ENCODE measurements around the gene LRMDA. TPM values are rescaled to one million over a fixed set of nuclear protein-coding genes. Genes with fewer than 3 reads are reported as not detected.

LRMDA gene
- total RNA-seq, 1 donor from 2014 or later, result 2.1 TPM

DNA sequence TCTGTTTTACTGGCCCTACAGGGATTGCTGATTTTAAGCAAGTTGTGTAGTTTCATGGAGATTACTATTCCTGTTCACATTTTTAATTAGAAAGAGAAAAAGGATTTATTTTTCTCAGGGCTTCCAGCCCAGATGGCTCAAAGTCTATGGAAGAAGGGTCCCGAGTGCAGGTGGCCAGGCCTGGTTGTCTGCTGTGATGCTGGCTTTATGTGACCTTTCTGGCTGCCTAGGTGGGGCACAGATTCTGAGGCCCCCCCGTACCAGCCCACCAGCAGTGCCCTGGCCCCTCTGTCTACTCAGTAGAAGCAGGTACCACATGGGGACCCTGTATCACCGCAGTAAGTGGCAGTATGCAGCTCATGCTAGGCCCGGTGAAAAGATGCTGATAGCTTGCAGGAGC, 426.5 kb downstream of the LRMDA start:
- Mint-ChIP-seq H3K27ac (ENCODE audit: unreplicated experiment) (no peak overlapping the region), H3K4me3 (ENCODE audit: unreplicated experiment) (no peak overlapping the region), H3K36me3 (ENCODE audit: unreplicated experiment) (peaks cover 5% of the 10 kb centered on the region), H3K27me3 (ENCODE audit: unreplicated experiment) (no peaks in the 10 kb centered on the region), H3K4me1 (ENCODE audit: low read depth, unreplicated experiment) (no peaks in the 10 kb centered on the region), H3K9me3 (ENCODE audit: unreplicated experiment) (peaks cover 2% of the 10 kb centered on the region)
- no peak for DNase-seq
- TF ChIP-seq, protein P1, sequence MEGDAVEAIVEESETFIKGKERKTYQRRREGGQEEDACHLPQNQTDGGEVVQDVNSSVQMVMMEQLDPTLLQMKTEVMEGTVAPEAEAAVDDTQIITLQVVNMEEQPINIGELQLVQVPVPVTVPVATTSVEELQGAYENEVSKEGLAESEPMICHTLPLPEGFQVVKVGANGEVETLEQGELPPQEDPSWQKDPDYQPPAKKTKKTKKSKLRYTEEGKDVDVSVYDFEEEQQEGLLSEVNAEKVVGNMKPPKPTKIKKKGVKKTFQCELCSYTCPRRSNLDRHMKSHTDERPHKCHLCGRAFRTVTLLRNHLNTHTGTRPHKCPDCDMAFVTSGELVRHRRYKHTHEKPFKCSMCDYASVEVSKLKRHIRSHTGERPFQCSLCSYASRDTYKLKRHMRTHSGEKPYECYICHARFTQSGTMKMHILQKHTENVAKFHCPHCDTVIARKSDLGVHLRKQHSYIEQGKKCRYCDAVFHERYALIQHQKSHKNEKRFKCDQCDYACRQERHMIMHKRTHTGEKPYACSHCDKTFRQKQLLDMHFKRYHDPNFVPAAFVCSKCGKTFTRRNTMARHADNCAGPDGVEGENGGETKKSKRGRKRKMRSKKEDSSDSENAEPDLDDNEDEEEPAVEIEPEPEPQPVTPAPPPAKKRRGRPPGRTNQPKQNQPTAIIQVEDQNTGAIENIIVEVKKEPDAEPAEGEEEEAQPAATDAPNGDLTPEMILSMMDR (IDR thresholded peaks at IDR 0.05; ENCODE audit: partially characterized antibody, unreplicated experiment), result no peak

DNA sequence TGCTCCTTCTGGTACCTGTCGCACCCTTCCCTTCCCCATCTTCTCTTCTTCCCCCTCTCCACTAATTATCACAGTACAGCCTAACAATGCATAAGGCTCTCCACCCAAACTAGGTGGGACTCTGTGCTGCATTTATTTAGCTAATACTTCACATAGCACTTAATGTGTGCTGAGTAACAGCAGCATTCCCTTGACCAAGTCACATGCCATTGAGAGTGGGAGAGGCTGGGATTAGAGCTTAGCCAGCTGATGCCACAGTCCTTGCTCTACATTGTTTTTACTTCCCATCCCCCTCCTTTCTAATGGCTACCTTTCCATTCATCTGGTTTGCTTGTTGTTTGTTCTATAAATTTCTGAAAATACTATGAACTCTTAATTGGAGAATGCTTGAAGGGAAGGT, 426.9 kb downstream of the LRMDA start:
- H3K4me3 Mint-ChIP-seq (ENCODE audit: unreplicated experiment), result no peak overlapping the region
- peaks cover 2% of the 10 kb centered on the region for H3K9me3 Mint-ChIP-seq (ENCODE audit: unreplicated experiment)
- H3K36me3 Mint-ChIP-seq (ENCODE audit: unreplicated experiment), result peaks cover 5% of the 10 kb centered on the region
- H3K4me1 Mint-ChIP-seq (ENCODE audit: low read depth, unreplicated experiment), result no peaks in the 10 kb centered on the region
- H3K27me3 Mint-ChIP-seq (ENCODE audit: unreplicated experiment), result no peaks in the 10 kb centered on the region
- no peak overlapping the region for H3K27ac Mint-ChIP-seq (ENCODE audit: unreplicated experiment)
- TF ChIP-seq, protein P1 (IDR thresholded peaks at IDR 0.05; ENCODE audit: partially characterized antibody, unreplicated experiment), result no peak
- no peak for DNase-seq

DNA sequence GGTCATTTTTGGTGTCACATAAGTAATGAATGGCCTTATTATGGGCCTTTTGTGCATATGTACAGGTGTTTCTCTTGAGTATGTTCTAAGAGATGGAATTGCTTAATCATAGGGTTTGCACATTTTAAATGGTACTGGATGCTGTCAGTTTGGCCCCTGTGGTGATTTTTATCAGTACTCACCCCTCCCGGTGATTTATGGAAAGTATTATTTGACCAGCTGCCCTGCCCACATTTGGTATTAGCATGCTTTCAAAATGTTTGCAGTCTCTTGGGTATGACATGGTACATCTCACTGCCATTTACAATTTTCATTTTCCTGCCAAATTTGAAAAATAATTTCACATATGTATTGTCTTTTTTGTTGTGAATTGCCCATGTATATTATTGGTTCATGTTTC, 427.7 kb downstream of the LRMDA start:
- TF ChIP-seq, protein P1 (IDR thresholded peaks at IDR 0.05; ENCODE audit: partially characterized antibody, unreplicated experiment), result no peak
- H3K4me3 Mint-ChIP-seq (ENCODE audit: unreplicated experiment), result no peak overlapping the region
- peaks cover 5% of the 10 kb centered on the region for H3K36me3 Mint-ChIP-seq (ENCODE audit: unreplicated experiment)
- DNase-seq, result no peak
- peaks cover 2% of the 10 kb centered on the region for H3K9me3 Mint-ChIP-seq (ENCODE audit: unreplicated experiment)
- H3K27ac Mint-ChIP-seq (ENCODE audit: unreplicated experiment), result no peak overlapping the region
- no peaks in the 10 kb centered on the region for H3K27me3 Mint-ChIP-seq (ENCODE audit: unreplicated experiment)
- H3K4me1 Mint-ChIP-seq (ENCODE audit: low read depth, unreplicated experiment), result no peaks in the 10 kb centered on the region

DNA sequence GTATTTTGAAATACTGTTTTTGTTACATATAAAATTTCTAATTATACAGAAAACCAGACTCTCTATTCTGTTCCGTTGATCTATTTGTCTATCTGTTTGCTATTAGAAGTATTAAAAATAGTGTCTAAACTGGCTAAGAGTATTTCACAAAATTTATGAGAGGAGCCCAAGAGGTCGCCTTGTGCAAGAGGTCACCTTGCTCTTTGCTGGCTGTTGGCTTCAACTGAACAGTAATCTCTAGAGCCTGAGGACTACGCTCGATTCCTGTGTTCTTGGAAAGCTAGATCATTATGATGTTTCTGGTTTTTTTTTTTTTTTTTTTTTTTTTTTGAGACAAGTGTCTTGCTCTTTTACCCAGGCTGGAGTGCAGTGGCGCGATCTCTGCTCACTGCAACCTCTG, 428.6 kb downstream of the LRMDA start:
- H3K27ac Mint-ChIP-seq (ENCODE audit: unreplicated experiment), result no peak overlapping the region
- no peaks in the 10 kb centered on the region for H3K4me1 Mint-ChIP-seq (ENCODE audit: low read depth, unreplicated experiment)
- no peaks in the 10 kb centered on the region for H3K27me3 Mint-ChIP-seq (ENCODE audit: unreplicated experiment)
- no peak overlapping the region for H3K4me3 Mint-ChIP-seq (ENCODE audit: unreplicated experiment)
- TF ChIP-seq, protein P1 (IDR thresholded peaks at IDR 0.05; ENCODE audit: partially characterized antibody, unreplicated experiment), result no peak
- peaks cover 2% of the 10 kb centered on the region for H3K9me3 Mint-ChIP-seq (ENCODE audit: unreplicated experiment)
- no peak for DNase-seq
- peaks cover 5% of the 10 kb centered on the region for H3K36me3 Mint-ChIP-seq (ENCODE audit: unreplicated experiment)

DNA sequence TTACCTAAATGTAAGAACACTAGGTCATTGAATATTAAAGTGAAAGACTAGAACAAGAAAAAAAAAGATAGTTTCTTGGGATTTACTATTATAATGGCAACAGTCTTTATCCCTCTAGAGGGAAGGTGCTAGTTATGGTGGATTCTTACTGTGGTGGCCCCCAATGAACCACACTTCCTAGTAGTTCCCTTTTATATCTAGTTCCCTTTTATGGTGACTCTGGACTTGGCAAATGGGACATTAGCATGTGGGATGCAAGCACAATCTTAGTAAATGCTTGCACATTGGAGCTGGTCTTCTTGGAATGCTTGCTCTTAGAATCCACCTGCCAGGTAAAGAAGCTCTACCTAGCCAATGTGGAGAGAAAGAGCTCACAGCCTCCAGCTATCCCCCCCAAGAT, 430.2 kb downstream of the LRMDA start:
- H3K4me1 Mint-ChIP-seq (ENCODE audit: low read depth, unreplicated experiment), result no peaks in the 10 kb centered on the region
- TF ChIP-seq, protein P1 (IDR thresholded peaks at IDR 0.05; ENCODE audit: partially characterized antibody, unreplicated experiment), result no peak
- H3K27ac Mint-ChIP-seq (ENCODE audit: unreplicated experiment), result no peak overlapping the region
- peaks cover 5% of the 10 kb centered on the region for H3K36me3 Mint-ChIP-seq (ENCODE audit: unreplicated experiment)
- peaks cover under 1% of the 10 kb centered on the region for H3K9me3 Mint-ChIP-seq (ENCODE audit: unreplicated experiment)
- no peak overlapping the region for H3K4me3 Mint-ChIP-seq (ENCODE audit: unreplicated experiment)
- no peak for DNase-seq
- no peaks in the 10 kb centered on the region for H3K27me3 Mint-ChIP-seq (ENCODE audit: unreplicated experiment)
